A673 (cell line): ENCODE results near the gene PMFBP1. TPM values are rescaled to one million over a fixed set of nuclear protein-coding genes. Genes with fewer than 3 reads are reported as not detected.

Source experiments
- BruUV-seq: library from RNA; stranded (reverse); fragments of 400-500 nt; replicated peaks from 2 replicates; lab custom pipeline; 2021; lab: Mats Ljungman, UMichigan
- CTCF ChIA-PET: fragments of 300-600 bp; sonication (Branson Sonifier 250); formaldehyde crosslinking; loops from one replicate; lab custom pipeline; 2022; ENCODE audit warnings: antibody characterized with exemption; lab: Charles Lee
- POLR2A ChIA-PET: fragments of 300-600 bp; sonication (Branson Sonifier 250); formaldehyde crosslinking; loops from one replicate; lab custom pipeline; 2022; ENCODE audit warnings: antibody characterized with exemption; ENCODE audit not compliant: low non-redundant PET; lab: Charles Lee
- DNase-seq: peaks from one replicate; pipeline ENCODE4 v3.0.0-alpha.2; 2015; ENCODE audit warnings: low spot score
- H3K27ac ChIP-seq: fragments of 200-600 bp; sonication (generic); 2 replicates; pipeline ENCODE4 v1.5.1; 2016; ENCODE audit warnings: mixed run types, low read depth, mild to moderate bottlenecking, mixed read lengths, antibody characterized with exemption, low read length; ENCODE audit not compliant: poor library complexity, severe bottlenecking
- H3K27me3 ChIP-seq: fragments of 200-600 bp; sonication (generic); replicated peaks from 2 replicates; pipeline ENCODE4 v1.6.1; 2017; ENCODE audit warnings: mixed run types, low read depth, mild to moderate bottlenecking, mixed read lengths, antibody characterized with exemption, low read length; ENCODE audit not compliant: insufficient read depth, poor library complexity
- H3K36me3 ChIP-seq: fragments of 200-600 bp; sonication (generic); 2 replicates; pipeline ENCODE4 v1.6.1; 2016; ENCODE audit warnings: mixed run types, mild to moderate bottlenecking, mixed read lengths, antibody characterized with exemption, low read length; ENCODE audit not compliant: insufficient read depth, poor library complexity, severe bottlenecking
- H3K4me1 ChIP-seq: fragments of 200-600 bp; sonication (generic); 2 replicates; pipeline ENCODE4 v1.6.1; 2017; ENCODE audit warnings: mixed run types, mild to moderate bottlenecking, mixed read lengths, antibody characterized with exemption, low read length; ENCODE audit not compliant: insufficient read depth, poor library complexity, severe bottlenecking
- H3K4me3 ChIP-seq: fragments of 200-600 bp; sonication (generic); 2 replicates; pipeline ENCODE4 v1.5.1; 2016; ENCODE audit warnings: low read depth, mixed run types, mild to moderate bottlenecking, mixed read lengths, low read length; ENCODE audit not compliant: poor library complexity, severe bottlenecking
- H3K9me3 ChIP-seq: fragments of 200-600 bp; sonication (generic); 2 replicates; pipeline ENCODE4 v1.6.1; 2016; ENCODE audit warnings: mixed run types, low read depth, mild to moderate bottlenecking, mixed read lengths, antibody characterized with exemption, low read length; ENCODE audit not compliant: poor library complexity, severe bottlenecking
- CTCF ChIP-seq: fragments of 300-800, 200-600 bp; sonication (generic); conservative IDR thresholded peaks from 2 replicates; pipeline ENCODE4 v1.5.1; 2017; ENCODE audit warnings: low read depth, mild to moderate bottlenecking, antibody characterized with exemption, low read length, moderate library complexity, mixed read lengths
- EZH2 ChIP-seq: fragments of 200-600 bp; sonication (generic); IDR thresholded peaks from 2 replicates; pipeline ENCODE4 v1.6.1; 2017; ENCODE audit warnings: borderline replicate concordance, low read depth, mild to moderate bottlenecking, mixed read lengths, antibody characterized with exemption, low read length; ENCODE audit not compliant: poor library complexity, severe bottlenecking
- intact Hi-C: fragments of 100-400 bp; cut with micrococcal nuclease; formaldehyde crosslinking; loops from one replicate; pipeline ENCODE4 v1.10.0; 2022; ENCODE audit not compliant: unreplicated experiment
- total RNA-seq: library from RNA; stranded (reverse); gene quantifications from 2 replicates; pipeline ENCODE4 v1.2.3, GENCODE V29; 2021

PMFBP1 gene
- total RNA-seq, 1 experiment from 2014 or later = 1.2 TPM

GRCh38 chr16:72101195-72101594 lies 70.8 kb downstream of the PMFBP1 start:
- DNase-seq = no peak
- no peak overlapping the region for H3K27ac ChIP-seq
- intact Hi-C loops = no loop called here
- TF ChIP-seq CTCF (no peak), EZH2 (no peak)
- H3K9me3 ChIP-seq = no peaks in the 10 kb centered on the region
- ChIA-PET POLR2A (no interaction called here), CTCF (no interaction called here)
- H3K27me3 ChIP-seq = no peaks in the 10 kb centered on the region
- BruUV-seq = no TSS peak
- no peak overlapping the region for H3K4me3 ChIP-seq
- peaks cover 91% of the 10 kb centered on the region for H3K36me3 ChIP-seq
- no peaks in the 10 kb centered on the region for H3K4me1 ChIP-seq

- POLR2A ChIA-PET = no interaction called here
- intact Hi-C loops = no loop called here
- Histone ChIP-seq H3K36me3 (peaks cover 78% of the 10 kb centered on the region), H3K9me3 (no peaks in the 10 kb centered on the region), H3K4me3 (no peak overlapping the region), H3K27me3 (no peaks in the 10 kb centered on the region), H3K27ac (no peak overlapping the region), H3K4me1 (peaks cover 8% of the 10 kb centered on the region)
- BruUV-seq = no TSS peak
- TF ChIP-seq EZH2 (no peak), CTCF (peak; percentile 64)
- CTCF ChIA-PET = interaction anchor here (0.6 to 0.8 kb wide), 2 partner anchors 22 to 33 kb away, joined by 3 read pairs; no protein-coding TSS in a partner anchor
- peak; percentile 65 for DNase-seq
These were observed 72.6 kb downstream of the PMFBP1 start for GRCh38 chr16:72099377-72099818.

DNA sequence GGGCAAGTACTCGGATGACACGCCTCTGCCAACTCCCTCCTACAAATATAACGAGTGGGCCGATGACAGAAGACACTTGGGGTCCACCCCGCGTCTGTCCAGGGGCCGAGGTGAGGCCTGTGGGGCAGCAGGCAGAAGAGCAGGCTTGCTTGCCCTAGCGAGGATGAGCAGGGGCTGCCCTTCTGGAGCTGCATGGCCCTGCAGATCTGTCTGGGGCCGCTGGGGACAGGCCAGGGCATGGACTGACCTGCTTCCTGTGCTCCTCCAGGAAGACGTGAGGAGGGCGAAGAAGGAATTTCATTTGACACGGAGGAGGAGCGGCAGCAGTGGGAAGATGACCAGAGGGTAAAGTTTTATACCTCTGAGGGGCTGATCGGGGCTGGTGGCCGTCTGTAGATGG lies 73.0 kb downstream of the PMFBP1 start:
- ChIA-PET CTCF (no interaction called here), POLR2A (no interaction called here)
- Histone ChIP-seq H3K36me3 (peaks cover 73% of the 10 kb centered on the region), H3K27ac (no peak overlapping the region), H3K27me3 (no peaks in the 10 kb centered on the region), H3K9me3 (no peaks in the 10 kb centered on the region), H3K4me3 (no peak overlapping the region), H3K4me1 (peaks cover 8% of the 10 kb centered on the region)
- no TSS peak for BruUV-seq
- no peak for TF ChIP-seq EZH2
- no peak for TF ChIP-seq CTCF
- intact Hi-C loops = no loop called here
- DNase-seq = no peak
